HEK293 (cell line): Measurements from ENCODE around the gene CEBPA.

ENCODE experiments used
- CTCF ChIA-PET: fragments of 350-600 bp; formaldehyde crosslinking; extraction: SDS; loops from one replicate; lab custom pipeline; 2021; ENCODE audit warnings: antibody characterized with exemption; lab: Yijun Ruan, JAX
- POLR2A ChIA-PET: fragments of 300-600 bp; formaldehyde crosslinking; extraction: SDS; loops from one replicate; lab custom pipeline; 2020; ENCODE audit warnings: antibody characterized with exemption, inconsistent platforms; lab: Yijun Ruan, JAX
- H3K27ac ChIP-seq: fragments of 200-500 bp; sonication (Bioruptor generic); 2 replicates; pipeline ENCODE4 v1.5.1; 2014; ENCODE audit warnings: low read depth, low read length, control low read depth, inconsistent platforms; ENCODE audit errors: extremely low read depth
- H3K36me3 ChIP-seq, 2 experiments: fragments of 200-500 bp in 1 of 2; sonication (Bioruptor generic) in 1 of 2; 1 replicate in 1 of 2; 2 replicates in 1 of 2; pipeline ENCODE4 v1.5.1; 2014 to 2017; ENCODE audit warnings: inconsistent platforms in 2 of 2, low read length in 2 of 2; ENCODE audit not compliant: control insufficient read depth in 2 of 2, insufficient read depth in 1 of 2
- H3K4me1 ChIP-seq: fragments of 200-500 bp; sonication (Bioruptor generic); 2 replicates; pipeline ENCODE4 v1.5.1; 2014; ENCODE audit warnings: mild to moderate bottlenecking, low read length, inconsistent platforms; ENCODE audit not compliant: control insufficient read depth, insufficient read depth
- H3K4me3 ChIP-seq: 2 replicates; pipeline ENCODE4 v1.5.1; 2011; ENCODE audit warnings: low read depth, mild to moderate bottlenecking, control low read depth, low read length, moderate library complexity
- H3K9me3 ChIP-seq: fragments of 200-500 bp; sonication (Bioruptor generic); 2 replicates; pipeline ENCODE4 v1.5.1; 2014; ENCODE audit warnings: low read depth, low read length, inconsistent platforms; ENCODE audit not compliant: control insufficient read depth, insufficient read depth
- GLIS2 ChIP-seq: fragments of 450-650 bp; formaldehyde crosslinking; IDR thresholded peaks from 2 replicates; pipeline ENCODE4 v1.5.1; 2016; ENCODE audit warnings: missing biosample characterization, missing genetic modification characterization
- HOXA7 ChIP-seq: sonication (generic); formaldehyde crosslinking; IDR thresholded peaks from 2 replicates; pipeline ENCODE4 v1.8.1; 2022; ENCODE audit warnings: missing genetic modification reagents, borderline replicate concordance
- INSM2 ChIP-seq: fragments of 450-650 bp; formaldehyde crosslinking; IDR thresholded peaks from 2 replicates; pipeline ENCODE4 v1.5.1; 2016; ENCODE audit warnings: missing biosample characterization, missing genetic modification characterization
- KLF16 ChIP-seq: fragments of 450-650 bp; formaldehyde crosslinking; IDR thresholded peaks from 2 replicates; pipeline ENCODE4 v1.5.1; 2017; ENCODE audit warnings: missing biosample characterization, missing genetic modification characterization
- OVOL3 ChIP-seq: fragments of 450-650 bp; formaldehyde crosslinking; IDR thresholded peaks from 2 replicates; pipeline ENCODE4 v1.5.1; 2016; ENCODE audit warnings: missing biosample characterization, missing genetic modification characterization
- PATZ1 ChIP-seq: fragments of 450-650 bp; formaldehyde crosslinking; IDR thresholded peaks from 2 replicates; pipeline ENCODE4 v1.5.1; 2016; ENCODE audit warnings: missing biosample characterization, missing genetic modification characterization
- PBX3 ChIP-seq: sonication (generic); formaldehyde crosslinking; IDR thresholded peaks from 2 replicates; pipeline ENCODE4 v1.8.1; 2022; ENCODE audit warnings: mild to moderate bottlenecking, moderate library complexity, missing genetic modification reagents
- RBAK ChIP-seq: fragments of 450-650 bp; formaldehyde crosslinking; IDR thresholded peaks from 2 replicates; pipeline ENCODE4 v1.5.1; 2016; ENCODE audit warnings: missing biosample characterization, missing genetic modification characterization
- REPIN1 ChIP-seq: fragments of 450-650 bp; formaldehyde crosslinking; IDR thresholded peaks from 2 replicates; pipeline ENCODE4 v1.5.1; 2017; ENCODE audit warnings: missing biosample characterization, missing genetic modification characterization, low read depth
- SP2 ChIP-seq: fragments of 450-650 bp; formaldehyde crosslinking; IDR thresholded peaks from 2 replicates; pipeline ENCODE4 v1.5.1; 2016; ENCODE audit warnings: missing biosample characterization, missing genetic modification characterization
- ZBTB10 ChIP-seq: fragments of 450-650 bp; formaldehyde crosslinking; IDR thresholded peaks from 2 replicates; pipeline ENCODE4 v1.5.1; 2016; ENCODE audit warnings: missing biosample characterization, missing genetic modification characterization
- ZBTB26 ChIP-seq: fragments of 450-650 bp; formaldehyde crosslinking; optimal IDR thresholded peaks from 2 replicates; pipeline ENCODE3; 2016; ENCODE audit warnings: missing biosample characterization, mild to moderate bottlenecking, missing genetic modification characterization
- ZBTB7A ChIP-seq: fragments of 450-650 bp; formaldehyde crosslinking; IDR thresholded peaks from 2 replicates; pipeline ENCODE4 v1.5.1; 2016; ENCODE audit warnings: low read depth, missing biosample characterization, missing genetic modification characterization
- ZIC2 ChIP-seq: fragments of 450-650 bp; formaldehyde crosslinking; IDR thresholded peaks from 2 replicates; pipeline ENCODE4 v1.5.1; 2016; ENCODE audit warnings: missing biosample characterization, missing genetic modification characterization
- ZNF221 ChIP-seq: fragments of 450-650 bp; formaldehyde crosslinking; IDR thresholded peaks from 2 replicates; pipeline ENCODE4 v1.5.1; 2017; ENCODE audit warnings: missing biosample characterization, missing genetic modification characterization, borderline replicate concordance
- ZNF26 ChIP-seq: fragments of 450-650 bp; formaldehyde crosslinking; IDR thresholded peaks from 2 replicates; pipeline ENCODE4 v1.5.1; 2016; ENCODE audit warnings: missing biosample characterization, missing genetic modification characterization
- ZNF292 ChIP-seq: fragments of 450-650 bp; formaldehyde crosslinking; IDR thresholded peaks from 2 replicates; pipeline ENCODE4 v1.5.1; 2016; ENCODE audit warnings: low read depth, missing biosample characterization, missing genetic modification characterization, borderline replicate concordance
- ZNF416 ChIP-seq: fragments of 450-650 bp; formaldehyde crosslinking; IDR thresholded peaks from 2 replicates; pipeline ENCODE4 v1.5.1; 2016; ENCODE audit warnings: missing biosample characterization, missing genetic modification characterization
- ZNF555 ChIP-seq: fragments of 450-650 bp; formaldehyde crosslinking; conservative IDR thresholded peaks from 2 replicates; pipeline ENCODE4 v1.5.1; 2017; ENCODE audit warnings: missing biosample characterization, mild to moderate bottlenecking, missing genetic modification characterization, inconsistent platforms
- ZNF585B ChIP-seq: fragments of 450-650 bp; formaldehyde crosslinking; IDR thresholded peaks from 2 replicates; pipeline ENCODE4 v1.5.1; 2016; ENCODE audit warnings: missing biosample characterization, missing genetic modification characterization
- ZNF626 ChIP-seq: fragments of 450-650 bp; sonication (Bioruptor Pico); formaldehyde crosslinking; IDR thresholded peaks from 2 replicates; pipeline ENCODE4 v1.5.1; 2018; ENCODE audit warnings: missing biosample characterization, missing genetic modification characterization, inconsistent platforms
- ZNF692 ChIP-seq: fragments of 450-650 bp; formaldehyde crosslinking; IDR thresholded peaks from 2 replicates; pipeline ENCODE4 v1.5.1; 2016; ENCODE audit warnings: missing biosample characterization, missing genetic modification characterization
- ZXDB ChIP-seq: fragments of 450-650 bp; formaldehyde crosslinking; IDR thresholded peaks from 2 replicates; pipeline ENCODE4 v1.5.1; 2016; ENCODE audit warnings: missing biosample characterization, missing genetic modification characterization

The CEBPA gene

GRCh38 chr19:33302974-33303790 is 848 bp upstream of the CEBPA start:
- Histone ChIP-seq H3K9me3 (no peaks in the 10 kb centered on the region), H3K36me3 (no peaks in the 10 kb centered on the region), H3K4me1 (peaks cover 66% of the 10 kb centered on the region), H3K27ac (peak overlapping the region; percentile 98), H3K4me3 (peak overlapping the region; percentile 48)
- CTCF ChIA-PET, result interaction anchor here (0.6 to 2.6 kb wide), 40 partner anchors 7 to 1337 kb away, joined by 3 to 24 read pairs (median 3); partner anchors contain the start of gene CEBPG
- POLR2A ChIA-PET, result interaction anchor here (0.5 to 2.3 kb wide), 41 partner anchors 8 to 1001 kb away, joined by 3 to 49 read pairs (median 4); partner anchors contain the start of genes CEBPG, CEP89, FAAP24 and KCTD15
- TF ChIP-seq REPIN1 (tag by site-specific recombination) (peak; percentile 56; the same call in 1 of the 2 replicates), HOXA7 (CRISPR knock-in tag) (no peak), ZNF692 (tag by site-specific recombination) (peak; percentile 93), OVOL3 (tag by site-specific recombination) (no peak; the same call in 1 of the 2 replicates), ZNF221 (tag by site-specific recombination) (0 out of 2 replicates have a peak, but pooled peaks have one; percentile 65), PATZ1 (peak; percentile 99), ZBTB10 (tag by site-specific recombination) (peak; percentile 98), PBX3 (0 out of 2 replicates have a peak, but pooled peaks have one; percentile 32), INSM2 (tag by site-specific recombination) (0 out of 2 replicates have a peak, but pooled peaks have one; percentile 15), ZIC2 (tag by site-specific recombination) (peak; percentile 98), ZNF585B (no peak), ZNF416 (tag by site-specific recombination) (no peak), ZBTB26 (tag by site-specific recombination) (peak; percentile 95), ZXDB (peak; percentile 92), ZNF26 (tag by site-specific recombination) (no peak), ZNF626 (tag by site-specific recombination) (no peak; the same call in 1 of the 2 replicates), SP2 (tag by site-specific recombination) (peak; percentile 36; the same call in 1 of the 2 replicates), GLIS2 (tag by site-specific recombination) (peak; percentile 99), KLF16 (tag by site-specific recombination) (peak; percentile 86), ZBTB7A (tag by site-specific recombination) (peak; percentile 92), RBAK (tag by site-specific recombination) (no peak), ZNF555 (tag by site-specific recombination) (no peak), ZNF292 (tag by site-specific recombination) (no peak)
